VCaP (cell line): ENCODE data around the gene DCLK3.

ENCODE experiments used
- H3K27ac ChIP-seq: fragments of 450-650 bp; 2 replicates; pipeline ENCODE4 v1.5.1; 2017
- TF ChIP-seq, protein P1 (sequence below): fragments of 450-650 bp; conservative IDR thresholded peaks from 2 replicates; pipeline ENCODE4 v1.5.1; 2017; ENCODE audit warnings: mild to moderate bottlenecking, moderate library complexity

The DCLK3 gene

DNA sequence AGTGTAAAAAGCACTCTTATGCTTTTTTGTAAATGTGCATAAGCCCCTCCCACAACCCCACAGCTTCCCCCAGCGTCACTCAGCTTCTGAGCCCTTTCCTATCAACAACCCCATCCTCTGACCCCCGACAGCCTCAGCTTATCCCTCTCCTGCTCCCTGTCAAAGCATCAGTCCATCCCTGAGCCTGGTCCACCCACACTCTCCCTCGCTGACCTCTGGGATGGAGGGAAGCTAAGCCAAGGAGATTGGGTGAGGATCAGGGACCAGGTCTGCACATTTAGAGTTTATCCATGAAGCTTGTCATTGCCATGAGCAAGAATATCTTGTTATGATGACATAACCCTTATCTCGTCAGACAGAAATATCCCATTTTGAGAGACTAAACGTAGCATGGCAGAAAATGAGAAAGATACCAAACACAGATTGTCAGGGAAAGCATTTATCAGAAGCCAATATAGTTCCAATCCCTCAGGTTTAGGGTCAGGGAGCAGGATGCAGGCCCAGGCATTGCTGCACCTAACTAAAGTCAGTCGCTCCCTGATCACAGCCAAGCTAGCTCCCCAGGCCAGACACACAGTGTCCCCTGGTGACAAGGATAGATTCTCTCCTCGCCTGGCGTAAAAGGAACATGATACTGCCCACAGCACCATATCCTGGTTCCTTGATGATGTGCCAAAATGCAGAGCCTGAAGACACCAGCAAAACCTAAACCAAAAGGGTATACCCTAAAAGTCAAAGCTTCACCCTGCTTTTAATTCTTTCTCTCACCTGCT is 66.9 kb downstream of the DCLK3 start:
- H3K27ac ChIP-seq, result no peak overlapping the region
- TF ChIP-seq, protein P1, sequence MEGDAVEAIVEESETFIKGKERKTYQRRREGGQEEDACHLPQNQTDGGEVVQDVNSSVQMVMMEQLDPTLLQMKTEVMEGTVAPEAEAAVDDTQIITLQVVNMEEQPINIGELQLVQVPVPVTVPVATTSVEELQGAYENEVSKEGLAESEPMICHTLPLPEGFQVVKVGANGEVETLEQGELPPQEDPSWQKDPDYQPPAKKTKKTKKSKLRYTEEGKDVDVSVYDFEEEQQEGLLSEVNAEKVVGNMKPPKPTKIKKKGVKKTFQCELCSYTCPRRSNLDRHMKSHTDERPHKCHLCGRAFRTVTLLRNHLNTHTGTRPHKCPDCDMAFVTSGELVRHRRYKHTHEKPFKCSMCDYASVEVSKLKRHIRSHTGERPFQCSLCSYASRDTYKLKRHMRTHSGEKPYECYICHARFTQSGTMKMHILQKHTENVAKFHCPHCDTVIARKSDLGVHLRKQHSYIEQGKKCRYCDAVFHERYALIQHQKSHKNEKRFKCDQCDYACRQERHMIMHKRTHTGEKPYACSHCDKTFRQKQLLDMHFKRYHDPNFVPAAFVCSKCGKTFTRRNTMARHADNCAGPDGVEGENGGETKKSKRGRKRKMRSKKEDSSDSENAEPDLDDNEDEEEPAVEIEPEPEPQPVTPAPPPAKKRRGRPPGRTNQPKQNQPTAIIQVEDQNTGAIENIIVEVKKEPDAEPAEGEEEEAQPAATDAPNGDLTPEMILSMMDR, result peak; percentile 57

DNA sequence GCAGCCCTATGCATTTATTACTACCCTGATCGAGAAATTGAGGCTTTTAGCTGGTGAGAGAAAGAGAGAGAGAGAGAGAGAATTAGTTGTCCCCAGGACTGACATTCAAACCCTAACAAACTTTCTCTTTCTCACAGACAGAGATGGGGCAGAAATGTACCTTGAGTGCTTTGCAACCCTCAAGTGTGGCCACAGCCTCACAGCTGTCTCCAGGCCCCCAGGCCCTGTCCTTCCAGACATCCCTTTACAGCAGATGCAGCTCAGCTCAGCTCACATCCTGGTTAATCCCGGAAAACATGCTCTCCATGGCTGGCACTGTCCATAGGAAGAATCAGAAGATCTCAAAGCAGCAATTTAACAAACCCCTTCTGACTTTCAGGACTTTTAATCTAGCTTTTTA is 67.6 kb downstream of the DCLK3 start:
- H3K27ac ChIP-seq, result no peak overlapping the region
- TF ChIP-seq, protein P1, result no peak

DNA sequence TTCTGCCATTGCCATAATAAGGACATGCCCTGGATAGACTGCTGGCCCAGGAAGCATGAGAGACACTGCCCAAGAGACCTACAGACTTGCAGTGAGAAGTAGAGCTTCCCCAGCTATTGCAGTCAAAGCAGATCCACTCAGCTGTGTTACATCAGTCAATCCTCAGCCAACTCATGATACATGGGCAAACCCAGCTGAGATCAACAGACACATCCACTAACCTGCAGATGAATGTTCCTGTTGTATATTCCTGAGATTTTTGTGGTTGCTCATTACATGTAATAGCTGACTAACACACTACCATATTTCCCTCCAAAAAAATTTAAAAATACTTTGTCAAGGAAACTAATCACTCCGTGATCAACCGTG is 68.6 kb downstream of the DCLK3 start:
- TF ChIP-seq, protein P1, result no peak
- H3K27ac ChIP-seq, result no peak overlapping the region

DNA sequence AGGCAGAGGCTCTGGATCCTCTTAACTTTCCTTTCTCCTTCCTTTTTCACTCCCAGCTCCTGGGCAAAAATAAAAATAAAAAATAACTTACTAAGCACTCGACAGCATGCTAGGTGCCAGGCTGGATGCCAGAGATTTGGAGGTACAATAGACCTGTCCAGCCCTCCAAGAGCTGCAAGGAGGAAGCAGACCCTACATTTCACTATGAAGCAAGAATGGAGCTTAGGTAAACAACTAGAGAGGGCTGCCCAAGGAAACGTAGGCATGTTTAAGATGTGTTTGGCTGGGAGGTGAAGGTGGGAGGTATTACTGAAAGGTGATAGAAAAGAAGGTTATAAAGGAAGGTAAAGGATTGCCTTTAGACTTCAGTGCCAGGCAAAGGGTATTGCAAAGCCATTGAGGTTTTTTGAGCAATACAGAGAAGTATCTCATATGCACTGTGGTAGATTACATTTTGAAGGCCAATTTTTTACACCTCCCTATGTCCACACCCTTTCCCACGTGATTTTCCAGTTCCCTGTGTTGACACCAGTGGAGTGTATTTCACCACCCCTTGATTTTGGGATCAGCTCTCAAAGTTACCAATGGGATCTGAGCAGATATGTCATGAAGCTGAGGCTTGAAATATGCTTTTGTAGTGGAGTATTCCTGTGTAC is 69.1 kb downstream of the DCLK3 start:
- no peak overlapping the region for H3K27ac ChIP-seq
- TF ChIP-seq, protein P1, result no peak

DNA sequence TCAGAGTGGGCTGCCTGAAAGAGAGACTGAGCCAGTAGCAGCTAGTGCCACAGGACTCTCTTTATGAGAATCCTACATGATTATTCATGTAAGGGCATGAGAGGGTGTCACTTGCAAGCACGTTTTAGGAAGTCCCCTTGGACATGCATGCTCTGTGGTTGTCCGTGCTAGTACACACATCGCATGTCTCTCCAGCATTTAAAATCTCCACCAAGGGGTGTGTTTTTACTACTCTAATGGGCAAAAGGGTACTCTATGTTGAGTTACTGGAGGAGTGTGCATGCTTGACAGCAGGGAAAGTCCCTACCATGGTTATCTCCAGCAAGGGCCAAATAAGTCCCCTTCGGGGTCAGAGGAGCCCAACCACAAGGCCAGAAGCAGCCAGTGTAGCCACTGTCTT is 70.7 kb downstream of the DCLK3 start:
- TF ChIP-seq, protein P1, result no peak

DNA sequence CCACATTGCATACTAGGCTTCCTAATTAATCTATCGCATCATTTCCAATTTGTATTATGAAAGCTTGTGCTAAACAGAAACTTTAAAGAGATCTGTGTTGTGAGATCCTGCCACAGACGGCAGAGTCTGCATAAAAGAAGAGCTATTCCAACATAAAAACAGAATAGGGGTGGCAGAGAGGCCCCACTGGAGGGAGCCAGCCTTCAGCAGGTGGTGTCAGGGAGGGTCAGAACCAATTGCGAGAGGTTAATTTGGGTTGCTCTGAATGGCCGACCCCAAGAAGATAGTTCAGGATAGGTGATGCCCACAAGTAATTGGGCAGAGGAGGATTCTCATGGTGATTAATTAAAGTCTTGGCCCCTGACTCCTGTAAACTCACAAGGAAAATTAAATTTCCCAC is 74.8 kb downstream of the DCLK3 start:
- TF ChIP-seq, protein P1, result no peak
- no peak overlapping the region for H3K27ac ChIP-seq

More for the DNA sequence above, 70.7 kb downstream of the DCLK3 start:
- no peak overlapping the region for H3K27ac ChIP-seq

DNA sequence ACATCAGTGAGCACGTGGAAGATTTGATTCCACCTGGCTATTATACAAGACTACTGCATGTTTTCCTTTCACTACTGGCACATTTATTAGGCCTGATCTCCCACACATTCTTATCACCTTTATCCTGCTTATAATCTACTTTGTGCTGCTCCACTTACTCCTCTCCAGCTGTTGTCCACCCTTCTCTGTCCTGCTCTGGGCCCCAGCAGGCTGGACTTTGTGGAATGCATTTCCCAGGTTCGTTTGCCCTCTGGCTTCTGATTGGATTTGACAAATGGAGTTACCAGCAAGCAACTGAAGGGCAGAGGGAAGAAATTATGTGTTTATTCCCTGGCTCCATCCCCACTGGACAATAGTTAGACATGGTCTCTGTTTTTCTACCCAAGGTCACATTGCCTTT is 75.5 kb downstream of the DCLK3 start:
- TF ChIP-seq, protein P1, result no peak
- no peak overlapping the region for H3K27ac ChIP-seq
